HCT116 (cell line): ENCODE measurements around the gene MICA. TPM values are rescaled to one million over a fixed set of nuclear protein-coding genes. Genes with fewer than 3 reads are reported as not detected.

Experiments
- ATAC-seq: fragments of 200-7000 bp; cut with Tn5 transposase; 2 replicates; pipeline ENCODE4 v1.9.1; 2020; ENCODE audit warnings: mild to moderate bottlenecking, moderate library complexity
- BruUV-seq: library from RNA; stranded (reverse); fragments of 400-500 nt; replicated peaks from 2 replicates; lab custom pipeline; 2021; lab: Mats Ljungman, UMichigan
- CTCF ChIA-PET: fragments of 300-600 bp; sonication (Branson Sonifier 250); formaldehyde crosslinking; loops from one replicate; lab custom pipeline; 2021; ENCODE audit warnings: antibody characterized with exemption; lab: Charles Lee
- POLR2A ChIA-PET: fragments of 300-600, 350-600 bp; sonication (Branson Sonifier 250); formaldehyde crosslinking; loops from one replicate; lab custom pipeline; 2021; ENCODE audit warnings: antibody characterized with exemption; lab: Charles Lee
- RAD21 ChIA-PET, 2 experiments: fragments of 300-600 bp; sonication (Branson Sonifier 250); formaldehyde crosslinking; loops; one replicate each; lab custom pipeline; 2023; ENCODE audit warnings: low total read pairs in 2 of 2; ENCODE audit not compliant: uncharacterized antibody in 2 of 2, unreplicated experiment in 2 of 2, low non-redundant PET in 1 of 2; lab: Charles Lee
- DNase-seq: peaks from one replicate; pipeline ENCODE4 v3.0.0-alpha.2; 2010; ENCODE audit warnings: low read depth, low spot score
- H2AFZ ChIP-seq: fragments of 200-600 bp; shearing (Covaris generic), sonication (generic); 2 replicates; pipeline ENCODE4 v1.6.1; 2017; ENCODE audit warnings: low read depth, mixed run types, mixed read lengths, antibody characterized with exemption, low read length; ENCODE audit not compliant: poor library complexity, severe bottlenecking
- H3K27ac ChIP-seq: 2 replicates; pipeline ENCODE4 v1.5.1; 2012; ENCODE audit warnings: low read depth, low read length
- H3K27me3 ChIP-seq: fragments of 200-600 bp; sonication (generic); 2 replicates; pipeline ENCODE4 v1.6.1; 2016; ENCODE audit warnings: mixed run types, low read length, mixed read lengths; ENCODE audit not compliant: insufficient read depth
- H3K36me3 ChIP-seq, 2 experiments: fragments of 200-500 bp in 1 of 2; fragments of 200-600 bp in 1 of 2; sonication (Bioruptor generic) in 1 of 2; sonication (generic) in 1 of 2; 2 replicates each; pipeline versions ENCODE4 v1.5.1 to v1.6.1; 2014 to 2016; ENCODE audit warnings: low read length in 2 of 2, inconsistent platforms in 1 of 2, mixed read lengths in 1 of 2, mixed run types in 1 of 2; ENCODE audit not compliant: insufficient read depth in 2 of 2, control insufficient read depth in 1 of 2
- H3K4me1 ChIP-seq, 2 experiments: fragments of 200-600 bp in 1 of 2; sonication (generic) in 1 of 2; 2 replicates each; pipeline versions ENCODE4 v1.5.1 to v1.6.1; 2012 to 2017; ENCODE audit warnings: low read length in 2 of 2, inconsistent platforms in 1 of 2, mild to moderate bottlenecking in 1 of 2, mixed read lengths in 1 of 2, mixed run types in 1 of 2, moderate library complexity in 1 of 2; ENCODE audit not compliant: insufficient read depth in 2 of 2, control insufficient read depth in 1 of 2
- H3K4me2 ChIP-seq: fragments of 200-600 bp; sonication (generic); 2 replicates; pipeline ENCODE4 v1.6.1; 2017; ENCODE audit warnings: mixed run types, low read length, mixed read lengths
- H3K4me3 ChIP-seq, 2 experiments: fragments of 200-600 bp in 1 of 2; sonication (generic) in 1 of 2; replicated peaks in 1 of 2; 2 replicates each; pipeline ENCODE4 v1.5.1; 2011 to 2016; ENCODE audit warnings: low read length in 2 of 2, control low read depth in 1 of 2, low read depth in 1 of 2, mild to moderate bottlenecking in 1 of 2, mixed read lengths in 1 of 2, mixed run types in 1 of 2
- H3K79me2 ChIP-seq: fragments of 200-600 bp; sonication (generic); 2 replicates; pipeline ENCODE4 v1.6.1; 2017; ENCODE audit warnings: mild to moderate bottlenecking, mixed run types, low read length, moderate library complexity, mixed read lengths; ENCODE audit not compliant: insufficient read depth
- H3K9ac ChIP-seq: fragments of 200-600 bp; sonication (generic); 2 replicates; pipeline ENCODE4 v1.6.1; 2016; ENCODE audit warnings: low read length, mixed read lengths
- H3K9me2 ChIP-seq: fragments of 200-600 bp; sonication (generic), shearing (Covaris generic); 2 replicates; pipeline ENCODE4 v1.6.1; 2017; ENCODE audit warnings: mixed run types, mild to moderate bottlenecking, moderate library complexity; ENCODE audit not compliant: insufficient read depth
- H3K9me3 ChIP-seq, 2 experiments: fragments of 200-500 bp in 1 of 2; fragments of 200-600 bp in 1 of 2; sonication (Bioruptor generic) in 1 of 2; sonication (generic) in 1 of 2; 2 replicates each; pipeline ENCODE4 v1.6.1; 2014 to 2017; ENCODE audit warnings: low read length in 2 of 2, mixed read lengths in 2 of 2, inconsistent platforms in 1 of 2, low read depth in 1 of 2, mild to moderate bottlenecking in 1 of 2, mixed run types in 1 of 2, moderate library complexity in 1 of 2; ENCODE audit not compliant: control insufficient read depth in 1 of 2, insufficient read depth in 1 of 2
- H4K20me1 ChIP-seq: fragments of 200-600 bp; sonication (generic), shearing (Covaris generic); 2 replicates; pipeline ENCODE4 v1.6.1; 2017; ENCODE audit warnings: mixed run types, mild to moderate bottlenecking, moderate library complexity; ENCODE audit not compliant: insufficient read depth
- CEBPB ChIP-seq: IDR thresholded peaks from 2 replicates; pipeline ENCODE4 v1.6.1; 2012; ENCODE audit warnings: low read depth
- EGR1 ChIP-seq: IDR thresholded peaks from 2 replicates; pipeline ENCODE4 v1.6.1; 2012; ENCODE audit warnings: low read depth
- EZH2phosphoT487 ChIP-seq: fragments of 200-600 bp; IDR thresholded peaks from 2 replicates; pipeline ENCODE4 v1.6.1; 2018; ENCODE audit warnings: antibody characterized with exemption, borderline replicate concordance
- JUND ChIP-seq: IDR thresholded peaks from 2 replicates; pipeline ENCODE4 v1.6.1; 2012
- RAD21 ChIP-seq: IDR thresholded peaks from 2 replicates; pipeline ENCODE4 v1.6.1; 2012; ENCODE audit warnings: low read depth, mild to moderate bottlenecking
- SIN3A ChIP-seq: IDR thresholded peaks from 2 replicates; pipeline ENCODE4 v1.6.1; 2012; ENCODE audit warnings: low read depth
- TCF7L2 ChIP-seq: IDR thresholded peaks from 2 replicates; pipeline ENCODE4 v1.7.0; 2011; ENCODE audit warnings: borderline replicate concordance, inconsistent platforms; ENCODE audit not compliant: insufficient read depth, insufficient read length; ENCODE audit errors: extremely low read depth
- YY1 ChIP-seq: IDR thresholded peaks from 2 replicates; pipeline ENCODE4 v1.6.1; 2011; ENCODE audit warnings: low read length, low read depth, moderate library complexity, mild to moderate bottlenecking; ENCODE audit not compliant: insufficient replicate concordance; ENCODE audit errors: extremely low read depth
- ZNF274 ChIP-seq: fragments of 200-500 bp; sonication (Bioruptor generic); IDR thresholded peaks from 2 replicates; pipeline ENCODE4 v1.6.1; 2014; ENCODE audit warnings: mild to moderate bottlenecking, low read depth, low read length, inconsistent platforms
- intact Hi-C: fragments of 100-400 bp; cut with micrococcal nuclease; formaldehyde crosslinking; loops from 2 replicates; pipeline ENCODE4 v1.10.0; 2022
- total RNA-seq: library from RNA; stranded (reverse); gene quantifications from one replicate; pipeline ENCODE4 v1.2.1, GENCODE V29; 2021; ENCODE audit not compliant: unreplicated experiment
- TF ChIP-seq, protein P1 (sequence below): IDR thresholded peaks from 2 replicates; pipeline ENCODE4 v1.6.1; 2012

Gene MICA
- total RNA-seq, 1 experiment from 2014 or later, result 24.1 TPM

GRCh38 chr6:31422587-31422986 lies 19.2 kb downstream of the MICA start:
- POLR2A ChIA-PET, result no interaction called here
- no peak overlapping the region for H3K9ac ChIP-seq
- H3K4me3 ChIP-seq, result no peak overlapping the region
- CTCF ChIA-PET, result no interaction called here
- no peaks in the 10 kb centered on the region for H4K20me1 ChIP-seq
- no peak for DNase-seq
- H3K9me2 ChIP-seq, result no peaks in the 10 kb centered on the region
- intact Hi-C loops, result no loop called here
- H3K79me2 ChIP-seq, result no peaks in the 10 kb centered on the region
- no peak overlapping the region for H3K27ac ChIP-seq
- BruUV-seq, result no TSS peak
- no peaks in the 10 kb centered on the region for H3K36me3 ChIP-seq
- no peak for ATAC-seq
- no peak overlapping the region for H3K4me2 ChIP-seq
- no peaks in the 10 kb centered on the region for H3K27me3 ChIP-seq
- RAD21 ChIA-PET, result no interaction called here
- H2AFZ ChIP-seq, result no peak overlapping the region
- peaks cover 0 to 7% of the 10 kb centered on the region in 2 experiments; a peak in 3 of 4 replicates for H3K4me1 ChIP-seq
- H3K9me3 ChIP-seq, result no peaks in the 10 kb centered on the region
- TF ChIP-seq YY1, result no peak
- no peak for TF ChIP-seq JUND
- no peak for TF ChIP-seq CEBPB
- TF ChIP-seq SIN3A, result no peak
- TF ChIP-seq, protein P1, sequence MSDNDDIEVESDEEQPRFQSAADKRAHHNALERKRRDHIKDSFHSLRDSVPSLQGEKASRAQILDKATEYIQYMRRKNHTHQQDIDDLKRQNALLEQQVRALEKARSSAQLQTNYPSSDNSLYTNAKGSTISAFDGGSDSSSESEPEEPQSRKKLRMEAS, result no peak
- TF ChIP-seq EGR1, result no peak
- no peak for TF ChIP-seq TCF7L2
- TF ChIP-seq RAD21, result no peak
- TF ChIP-seq ZNF274, result no peak
- TF ChIP-seq EZH2phosphoT487, result no peak

DNA sequence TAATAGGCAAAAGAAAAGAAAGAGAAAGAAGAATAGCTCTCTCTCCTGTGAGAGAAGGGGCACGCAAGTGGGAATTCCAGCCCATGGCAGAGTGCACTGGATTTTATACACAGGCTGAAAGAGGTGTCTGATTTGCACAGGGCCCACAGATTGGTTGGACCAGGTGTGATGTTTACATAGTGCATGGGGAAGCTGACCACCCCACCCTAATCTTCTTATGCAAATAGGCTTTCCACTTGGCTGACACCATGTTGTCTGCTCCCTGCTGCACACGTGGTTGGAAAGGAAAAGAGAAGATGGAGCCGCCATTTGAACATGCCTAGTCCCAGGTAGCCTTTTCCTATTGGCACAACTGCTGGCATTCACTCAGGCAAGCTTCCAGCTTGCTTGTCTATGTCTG lies 20.2 kb downstream of the MICA start:
- ChIA-PET POLR2A (no interaction called here), RAD21 (no interaction called here), CTCF (no interaction called here)
- ATAC-seq (no peak), DNase-seq (no peak)
- TF ChIP-seq SIN3A, result no peak
- intact Hi-C loops, result no loop called here
- Histone ChIP-seq H4K20me1 (no peaks in the 10 kb centered on the region), H2AFZ (no peak overlapping the region), H3K27ac (no peak overlapping the region), H3K36me3 (no peaks in the 10 kb centered on the region), H3K4me3 (no peak overlapping the region), H3K9me3 (no peaks in the 10 kb centered on the region), H3K4me2 (no peak overlapping the region), H3K27me3 (no peaks in the 10 kb centered on the region), H3K9me2 (no peaks in the 10 kb centered on the region), H3K79me2 (no peaks in the 10 kb centered on the region), H3K4me1 (peaks cover 0 to 7% of the 10 kb centered on the region in 2 experiments; a peak in 3 of 4 replicates), H3K9ac (no peak overlapping the region)
- BruUV-seq, result no TSS peak
